CD14-positive monocyte (primary cell): ENCODE measurements around the gene DPP8. TPM values are rescaled to one million over a fixed set of nuclear protein-coding genes. Genes with fewer than 3 reads are reported as not detected.

Experiments
- DNase-seq, 3 donors: peaks; one replicate each; pipeline ENCODE4 v3.0.0-alpha.2; 2011 to 2022
- H2AFZ ChIP-seq: 2 replicates; pipeline ENCODE4 v1.6.0; 2012; ENCODE audit warnings: mild to moderate bottlenecking, low read depth, low read length, inconsistent platforms; ENCODE audit not compliant: insufficient read depth, poor library complexity, severe bottlenecking
- H3K27ac ChIP-seq, 2 donors: 1 replicate in 1 of 2; 2 replicates in 1 of 2; pipeline ENCODE4 v1.5.1; 2012 to 2013; ENCODE audit warnings: low read length in 2 of 2, control low read depth in 1 of 2, inconsistent platforms in 1 of 2, low read depth in 1 of 2, mild to moderate bottlenecking in 1 of 2
- H3K27me3 ChIP-seq, 2 donors: one replicate each; pipeline versions ENCODE4 v1.6.0 to v1.6.1; 2011 to 2013; ENCODE audit warnings: low read length in 2 of 2; ENCODE audit not compliant: control insufficient read depth in 2 of 2, insufficient read depth in 2 of 2
- H3K36me3 ChIP-seq, 2 donors: replicated peaks in 1 of 2; 1 replicate in 1 of 2; 2 replicates in 1 of 2; pipeline versions ENCODE4 v1.5.1 to v1.6.1; 2012 to 2013; ENCODE audit warnings: low read length in 2 of 2, control low read depth in 1 of 2, inconsistent platforms in 1 of 2, mild to moderate bottlenecking in 1 of 2; ENCODE audit not compliant: insufficient read depth in 2 of 2, control insufficient read depth in 1 of 2
- H3K4me1 ChIP-seq, 2 donors: 1 replicate in 1 of 2; 2 replicates in 1 of 2; pipeline versions ENCODE4 v1.5.1 to v1.6.1; 2012 to 2013; ENCODE audit warnings: low read length in 2 of 2, control low read depth in 1 of 2, inconsistent platforms in 1 of 2, mild to moderate bottlenecking in 1 of 2, moderate library complexity in 1 of 2; ENCODE audit not compliant: insufficient read depth in 2 of 2, control insufficient read depth in 1 of 2
- H3K4me2 ChIP-seq: replicated peaks from 2 replicates; pipeline ENCODE3; 2012; ENCODE audit warnings: low read length, moderate library complexity, mild to moderate bottlenecking; ENCODE audit not compliant: poor library complexity, severe bottlenecking; ENCODE audit errors: extremely low read depth
- H3K4me3 ChIP-seq, 3 experiments: fragments of 200-600 bp in 1 of 3; sonication (generic) in 1 of 3; replicated peaks in 1 of 3; 1 replicate in 2 of 3; 2 replicates in 1 of 3; pipeline ENCODE4 v1.5.1; 2011 to 2013; ENCODE audit warnings: low read length in 3 of 3, mild to moderate bottlenecking in 3 of 3, control low read depth in 2 of 3, low read depth in 2 of 3, inconsistent platforms in 1 of 3, moderate library complexity in 1 of 3
- H3K79me2 ChIP-seq: 2 replicates; pipeline ENCODE4 v1.6.0; 2012; ENCODE audit warnings: mild to moderate bottlenecking, control low read depth, inconsistent platforms, low read length, moderate library complexity; ENCODE audit not compliant: insufficient read depth
- H3K9ac ChIP-seq: 2 replicates; pipeline ENCODE4 v1.6.0; 2017; ENCODE audit warnings: low read length, mild to moderate bottlenecking; ENCODE audit not compliant: insufficient read depth, poor library complexity, severe bottlenecking
- H3K9me3 ChIP-seq, 2 donors: replicated peaks in 1 of 2; 1 replicate in 1 of 2; 2 replicates in 1 of 2; pipeline versions ENCODE4 v1.5.1 to v1.6.1; 2012 to 2013; ENCODE audit warnings: low read length in 2 of 2, control low read depth in 1 of 2; ENCODE audit not compliant: control insufficient read depth in 1 of 2, insufficient read depth in 1 of 2
- H4K20me1 ChIP-seq: 2 replicates; pipeline ENCODE4 v1.6.0; 2012; ENCODE audit warnings: mild to moderate bottlenecking, low read length, control low read depth, moderate library complexity; ENCODE audit not compliant: insufficient read depth
- H3K27ac Mint-ChIP-seq, 7 donors: one replicate each; pipeline ENCODE4 v1.8.0; 2020; ENCODE audit warnings: mild to moderate bottlenecking in 7 of 7, mixed read lengths in 7 of 7, moderate library complexity in 6 of 7, inconsistent platforms in 2 of 7
- H3K27me3 Mint-ChIP-seq, 3 donors: one replicate each; pipeline ENCODE4 v1.8.0; 2021 to 2022; ENCODE audit warnings: low read depth in 3 of 3, mild to moderate bottlenecking in 3 of 3, mixed read lengths in 3 of 3, moderate library complexity in 3 of 3, inconsistent platforms in 1 of 3
- H3K36me3 Mint-ChIP-seq, 2 donors: one replicate each; pipeline ENCODE4 v1.8.0; 2020; ENCODE audit warnings: mixed read lengths in 2 of 2, inconsistent platforms in 1 of 2, mild to moderate bottlenecking in 1 of 2
- H3K4me1 Mint-ChIP-seq: one replicate; pipeline ENCODE4 v1.8.0; 2020; ENCODE audit warnings: mild to moderate bottlenecking, mixed read lengths
- H3K4me3 Mint-ChIP-seq, 2 donors: one replicate each; pipeline ENCODE4 v1.8.0; 2020; ENCODE audit warnings: mild to moderate bottlenecking in 2 of 2, mixed read lengths in 2 of 2, moderate library complexity in 1 of 2
- H3K9me3 Mint-ChIP-seq, 7 donors: one replicate each; pipeline ENCODE4 v1.8.0; 2020 to 2022; ENCODE audit warnings: mixed read lengths in 7 of 7, mild to moderate bottlenecking in 6 of 7, moderate library complexity in 6 of 7, inconsistent platforms in 2 of 7
- CTCF ChIP-seq: fragments of 200-600 bp; IDR thresholded peaks from one replicate; pipeline ENCODE4 v1.8.0; 2022; ENCODE audit warnings: antibody characterized with exemption, mild to moderate bottlenecking
- WGBS: methylation state at CpG from one replicate; pipeline ENCODE4 v1.1.5; 2013; ENCODE audit warnings: missing lambda C conversion rate; ENCODE audit not compliant: insufficient coverage; 5-methylcytosine and 5-hydroxymethylcytosine counted together
- intact Hi-C, 2 donors: fragments of 100-400 bp; cut with micrococcal nuclease; formaldehyde crosslinking; loops; one replicate each; pipeline versions ENCODE4 v1.15.0 to v1.15.1; 2023
- polyA plus RNA-seq, 3 donors: library from polyadenylated mRNA; depleted of rRNA in 1 of 3; unstranded in 2 of 3; stranded (reverse) in 1 of 3; fragments of 300-500 nt in 2 of 3; fragments of >200 nt in 1 of 3; fragmentation: Illumina TruSeq in 2 of 3; gene quantifications; 1 replicate in 2 of 3; 2 replicates in 1 of 3; pipeline ENCODE4 v1.2.3, GENCODE V29; 2012 to 2021

Gene DPP8
- polyA plus RNA-seq, 3 donors = 18.3 to 48.3 (median 38.7) TPM

GRCh38 chr15:65410972-65411371, 106.5 kb downstream of the DPP8 start:
- WGBS = 89% methylated on average over 10 of the region's 10 CpGs

GRCh38 chr15:65410036-65410435, 107.5 kb downstream of the DPP8 start:
- no peaks in the 10 kb centered on the region for H3K36me3 ChIP-seq
- no peak for DNase-seq
- no peak overlapping the region for H3K27ac ChIP-seq
- peaks cover 0 to 4% of the 10 kb centered on the region in 2 donors for H3K4me1 ChIP-seq
- H4K20me1 ChIP-seq = no peaks in the 10 kb centered on the region
- WGBS = 88% methylated on average over 9 of the region's 11 CpGs
- H3K4me3 Mint-ChIP-seq = no peak overlapping the region
- peaks cover 9% of the 10 kb centered on the region for H3K4me1 Mint-ChIP-seq
- H3K27me3 Mint-ChIP-seq = peaks cover 6 to 18% (median 12%) of the 10 kb centered on the region in 3 donors
- no peak for TF ChIP-seq CTCF
- H3K4me2 ChIP-seq = no peak overlapping the region
- no peaks in the 10 kb centered on the region for H3K9me3 Mint-ChIP-seq
- no peaks in the 10 kb centered on the region for H3K9me3 ChIP-seq
- intact Hi-C loops = no loop called here
- H3K27ac Mint-ChIP-seq = no peak overlapping the region
- H2AFZ ChIP-seq = no peak overlapping the region
- H3K27me3 ChIP-seq = peaks cover 3 to 7% of the 10 kb centered on the region in 2 donors
- no peak overlapping the region for H3K4me3 ChIP-seq
- H3K79me2 ChIP-seq = no peaks in the 10 kb centered on the region
- H3K36me3 Mint-ChIP-seq = no peaks in the 10 kb centered on the region
- no peak overlapping the region for H3K9ac ChIP-seq

More at GRCh38 chr15:65410972-65411371, 106.5 kb downstream of the DPP8 start:
- H2AFZ ChIP-seq = no peak overlapping the region
- no peak overlapping the region for H3K27ac ChIP-seq
- H3K79me2 ChIP-seq = no peaks in the 10 kb centered on the region
- no peak overlapping the region for H3K4me3 ChIP-seq
- intact Hi-C loops = no loop called here
- no peak for TF ChIP-seq CTCF
- DNase-seq = no peak
- no peaks in the 10 kb centered on the region for H3K9me3 Mint-ChIP-seq
- H3K27me3 Mint-ChIP-seq = peaks cover 6 to 18% (median 16%) of the 10 kb centered on the region in 3 donors
- H3K4me2 ChIP-seq = no peak overlapping the region
- no peaks in the 10 kb centered on the region for H4K20me1 ChIP-seq
- H3K27me3 ChIP-seq = peaks cover 3 to 7% of the 10 kb centered on the region in 2 donors
- H3K9ac ChIP-seq = no peak overlapping the region
- H3K4me1 Mint-ChIP-seq = peaks cover 9% of the 10 kb centered on the region
- H3K4me3 Mint-ChIP-seq = no peak overlapping the region
- H3K27ac Mint-ChIP-seq = no peak overlapping the region
- no peaks in the 10 kb centered on the region for H3K36me3 Mint-ChIP-seq
- H3K36me3 ChIP-seq = no peaks in the 10 kb centered on the region
- peaks cover 0 to 4% of the 10 kb centered on the region in 2 donors for H3K4me1 ChIP-seq
- H3K9me3 ChIP-seq = no peaks in the 10 kb centered on the region
